ENCODE results near the gene FCN1. TPM values are rescaled to one million over a fixed set of nuclear protein-coding genes. Genes with fewer than 3 reads are reported as not detected.

The FCN1 gene
- total and polyA plus RNA-seq, 10 of the 15 experiments (the other 5 are each of a cell fraction or from before 2014, with no cell fraction given) = 0.08 TPM; not detected in 9

DNA sequence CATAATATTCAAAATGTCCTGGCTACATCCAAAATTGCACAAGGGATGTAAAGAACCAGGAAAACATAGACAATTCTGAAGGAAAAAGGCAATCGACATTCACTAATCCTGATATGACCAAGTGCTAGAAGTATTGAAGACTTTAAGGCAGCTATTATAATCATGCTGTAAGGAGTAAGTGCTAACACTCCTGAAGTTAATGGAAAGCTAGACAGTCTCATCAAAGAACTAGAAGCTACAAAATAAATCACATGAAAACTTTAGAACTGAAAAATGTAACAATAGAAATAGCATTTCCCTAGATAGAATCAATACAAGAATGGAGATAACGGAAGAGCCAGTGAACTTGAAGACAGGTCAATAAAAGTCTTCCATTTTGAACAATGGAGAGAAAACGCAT is 18.5 kb downstream of the FCN1 start:
- SMC1A ChIA-PET (ENCODE audit: uncharacterized antibody, unreplicated experiment) = no interaction called here
- in situ Hi-C loops (cut with MboI) = no loop called here
- no TSS peak for BruUV-seq (replicated peaks)
- no peak for FAIRE-seq
- no peak overlapping the region for H2AFZ ChIP-seq (ENCODE audit: control insufficient read depth, low read depth, low read length)
- H3K36me3 ChIP-seq (ENCODE audit: control insufficient read depth in 2 of 2, insufficient read depth in 2 of 2, low read length in 1 of 2) = no peaks in the 10 kb centered on the region
- no peak for DNase-seq (ENCODE audit: low read depth, low spot score)
- 21% methylated on average over 3 of the region's 3 CpGs for WGBS (ENCODE audit: insufficient coverage, insufficient replicate concordance, low lambda C conversion rate, missing lambda C conversion rate)
- ATAC-seq = no peak
- no peak overlapping the region for H3K4me2 ChIP-seq (ENCODE audit: control insufficient read depth, insufficient read depth)
- RAD21 ChIA-PET (ENCODE audit: unreplicated experiment) = interaction anchor here (0.9 kb wide), 1 partner anchor 32 kb away, joined by 3 read pairs; no protein-coding TSS in a partner anchor
- H3K79me2 ChIP-seq (ENCODE audit: control insufficient read depth, insufficient read depth, low read length) = no peaks in the 10 kb centered on the region
- H3K4me3 ChIP-seq = no peak overlapping the region
- POLR2A ChIA-PET = no interaction called here
- H3K4me1 ChIP-seq (ENCODE audit: control insufficient read depth, insufficient read depth, low read length) = 0 out of 2 replicates have a peak, but pooled peaks cover 4% of the 10 kb centered on the region
- intact Hi-C loops (cut with micrococcal nuclease; ENCODE audit: unreplicated experiment) = no loop called here
- H4K20me1 ChIP-seq (ENCODE audit: control insufficient read depth, insufficient read depth) = no peaks in the 10 kb centered on the region
- CTCF ChIA-PET = no interaction called here
- peaks cover 8% of the 10 kb centered on the region for H3K9me3 ChIP-seq (replicated peaks; ENCODE audit: control insufficient read depth, insufficient read depth, low read length)
- no peak overlapping the region for H3K9ac ChIP-seq (ENCODE audit: control insufficient read depth, insufficient read depth, low read length)
- H3K27me3 ChIP-seq (replicated peaks in 1 of 2; ENCODE audit: control insufficient read depth in 2 of 2, insufficient read depth in 2 of 2, low read length in 1 of 2) = no peaks in the 10 kb centered on the region
- H3K27ac ChIP-seq (ENCODE audit: control insufficient read depth, insufficient read depth) = no peak overlapping the region
- TF ChIP-seq POLR2AphosphoS2 (IDR thresholded peaks at IDR 0.05; ENCODE audit: low read depth, low read length) (no peak), ZNF384 (IDR thresholded peaks at IDR 0.05; ENCODE audit: borderline replicate concordance, low read depth, low read length) (no peak), POLR2A (IDR thresholded peaks at IDR 0.05; ENCODE audit: low read depth, low read length) (no peak), ZSCAN29 (IDR thresholded peaks at IDR 0.05) (no peak), MTA2 (IDR thresholded peaks at IDR 0.05; ENCODE audit: low read depth) (no peak), SMC3 (IDR thresholded peaks at IDR 0.05; ENCODE audit: borderline replicate concordance, low read length) (no peak), TBL1XR1 (IDR thresholded peaks at IDR 0.05; ENCODE audit: low read depth, low read length) (no peak), GABPA (IDR thresholded peaks at IDR 0.05; ENCODE audit: low read depth) (no peak)
- TF ChIP-seq, protein P1, sequence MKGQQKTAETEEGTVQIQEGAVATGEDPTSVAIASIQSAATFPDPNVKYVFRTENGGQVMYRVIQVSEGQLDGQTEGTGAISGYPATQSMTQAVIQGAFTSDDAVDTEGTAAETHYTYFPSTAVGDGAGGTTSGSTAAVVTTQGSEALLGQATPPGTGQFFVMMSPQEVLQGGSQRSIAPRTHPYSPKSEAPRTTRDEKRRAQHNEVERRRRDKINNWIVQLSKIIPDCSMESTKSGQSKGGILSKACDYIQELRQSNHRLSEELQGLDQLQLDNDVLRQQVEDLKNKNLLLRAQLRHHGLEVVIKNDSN (IDR thresholded peaks at IDR 0.05; ENCODE audit: borderline replicate concordance, extremely low read length, insufficient read depth, low read depth, low read length) = no peak
- TF ChIP-seq, protein P2, sequence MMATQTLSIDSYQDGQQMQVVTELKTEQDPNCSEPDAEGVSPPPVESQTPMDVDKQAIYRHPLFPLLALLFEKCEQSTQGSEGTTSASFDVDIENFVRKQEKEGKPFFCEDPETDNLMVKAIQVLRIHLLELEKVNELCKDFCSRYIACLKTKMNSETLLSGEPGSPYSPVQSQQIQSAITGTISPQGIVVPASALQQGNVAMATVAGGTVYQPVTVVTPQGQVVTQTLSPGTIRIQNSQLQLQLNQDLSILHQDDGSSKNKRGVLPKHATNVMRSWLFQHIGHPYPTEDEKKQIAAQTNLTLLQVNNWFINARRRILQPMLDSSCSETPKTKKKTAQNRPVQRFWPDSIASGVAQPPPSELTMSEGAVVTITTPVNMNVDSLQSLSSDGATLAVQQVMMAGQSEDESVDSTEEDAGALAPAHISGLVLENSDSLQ (IDR thresholded peaks at IDR 0.05) = no peak
- TF ChIP-seq, protein P3, sequence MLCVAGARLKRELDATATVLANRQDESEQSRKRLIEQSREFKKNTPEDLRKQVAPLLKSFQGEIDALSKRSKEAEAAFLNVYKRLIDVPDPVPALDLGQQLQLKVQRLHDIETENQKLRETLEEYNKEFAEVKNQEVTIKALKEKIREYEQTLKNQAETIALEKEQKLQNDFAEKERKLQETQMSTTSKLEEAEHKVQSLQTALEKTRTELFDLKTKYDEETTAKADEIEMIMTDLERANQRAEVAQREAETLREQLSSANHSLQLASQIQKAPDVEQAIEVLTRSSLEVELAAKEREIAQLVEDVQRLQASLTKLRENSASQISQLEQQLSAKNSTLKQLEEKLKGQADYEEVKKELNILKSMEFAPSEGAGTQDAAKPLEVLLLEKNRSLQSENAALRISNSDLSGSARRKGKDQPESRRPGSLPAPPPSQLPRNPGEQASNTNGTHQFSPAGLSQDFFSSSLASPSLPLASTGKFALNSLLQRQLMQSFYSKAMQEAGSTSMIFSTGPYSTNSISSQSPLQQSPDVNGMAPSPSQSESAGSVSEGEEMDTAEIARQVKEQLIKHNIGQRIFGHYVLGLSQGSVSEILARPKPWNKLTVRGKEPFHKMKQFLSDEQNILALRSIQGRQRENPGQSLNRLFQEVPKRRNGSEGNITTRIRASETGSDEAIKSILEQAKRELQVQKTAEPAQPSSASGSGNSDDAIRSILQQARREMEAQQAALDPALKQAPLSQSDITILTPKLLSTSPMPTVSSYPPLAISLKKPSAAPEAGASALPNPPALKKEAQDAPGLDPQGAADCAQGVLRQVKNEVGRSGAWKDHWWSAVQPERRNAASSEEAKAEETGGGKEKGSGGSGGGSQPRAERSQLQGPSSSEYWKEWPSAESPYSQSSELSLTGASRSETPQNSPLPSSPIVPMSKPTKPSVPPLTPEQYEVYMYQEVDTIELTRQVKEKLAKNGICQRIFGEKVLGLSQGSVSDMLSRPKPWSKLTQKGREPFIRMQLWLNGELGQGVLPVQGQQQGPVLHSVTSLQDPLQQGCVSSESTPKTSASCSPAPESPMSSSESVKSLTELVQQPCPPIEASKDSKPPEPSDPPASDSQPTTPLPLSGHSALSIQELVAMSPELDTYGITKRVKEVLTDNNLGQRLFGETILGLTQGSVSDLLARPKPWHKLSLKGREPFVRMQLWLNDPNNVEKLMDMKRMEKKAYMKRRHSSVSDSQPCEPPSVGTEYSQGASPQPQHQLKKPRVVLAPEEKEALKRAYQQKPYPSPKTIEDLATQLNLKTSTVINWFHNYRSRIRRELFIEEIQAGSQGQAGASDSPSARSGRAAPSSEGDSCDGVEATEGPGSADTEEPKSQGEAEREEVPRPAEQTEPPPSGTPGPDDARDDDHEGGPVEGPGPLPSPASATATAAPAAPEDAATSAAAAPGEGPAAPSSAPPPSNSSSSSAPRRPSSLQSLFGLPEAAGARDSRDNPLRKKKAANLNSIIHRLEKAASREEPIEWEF (IDR thresholded peaks at IDR 0.05; ENCODE audit: insufficient replicate concordance, low read depth, low read length) = no peak
- TF ChIP-seq, protein P4, sequence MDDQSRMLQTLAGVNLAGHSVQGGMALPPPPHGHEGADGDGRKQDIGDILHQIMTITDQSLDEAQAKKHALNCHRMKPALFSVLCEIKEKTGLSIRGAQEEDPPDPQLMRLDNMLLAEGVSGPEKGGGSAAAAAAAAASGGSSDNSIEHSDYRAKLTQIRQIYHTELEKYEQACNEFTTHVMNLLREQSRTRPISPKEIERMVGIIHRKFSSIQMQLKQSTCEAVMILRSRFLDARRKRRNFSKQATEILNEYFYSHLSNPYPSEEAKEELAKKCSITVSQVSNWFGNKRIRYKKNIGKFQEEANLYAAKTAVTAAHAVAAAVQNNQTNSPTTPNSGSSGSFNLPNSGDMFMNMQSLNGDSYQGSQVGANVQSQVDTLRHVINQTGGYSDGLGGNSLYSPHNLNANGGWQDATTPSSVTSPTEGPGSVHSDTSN (IDR thresholded peaks at IDR 0.05; ENCODE audit: insufficient replicate concordance, low read depth, low read length) = no peak
- TF ChIP-seq, protein P5, sequence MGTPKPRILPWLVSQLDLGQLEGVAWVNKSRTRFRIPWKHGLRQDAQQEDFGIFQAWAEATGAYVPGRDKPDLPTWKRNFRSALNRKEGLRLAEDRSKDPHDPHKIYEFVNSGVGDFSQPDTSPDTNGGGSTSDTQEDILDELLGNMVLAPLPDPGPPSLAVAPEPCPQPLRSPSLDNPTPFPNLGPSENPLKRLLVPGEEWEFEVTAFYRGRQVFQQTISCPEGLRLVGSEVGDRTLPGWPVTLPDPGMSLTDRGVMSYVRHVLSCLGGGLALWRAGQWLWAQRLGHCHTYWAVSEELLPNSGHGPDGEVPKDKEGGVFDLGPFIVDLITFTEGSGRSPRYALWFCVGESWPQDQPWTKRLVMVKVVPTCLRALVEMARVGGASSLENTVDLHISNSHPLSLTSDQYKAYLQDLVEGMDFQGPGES (IDR thresholded peaks at IDR 0.05) = no peak
- TF ChIP-seq, protein P6, sequence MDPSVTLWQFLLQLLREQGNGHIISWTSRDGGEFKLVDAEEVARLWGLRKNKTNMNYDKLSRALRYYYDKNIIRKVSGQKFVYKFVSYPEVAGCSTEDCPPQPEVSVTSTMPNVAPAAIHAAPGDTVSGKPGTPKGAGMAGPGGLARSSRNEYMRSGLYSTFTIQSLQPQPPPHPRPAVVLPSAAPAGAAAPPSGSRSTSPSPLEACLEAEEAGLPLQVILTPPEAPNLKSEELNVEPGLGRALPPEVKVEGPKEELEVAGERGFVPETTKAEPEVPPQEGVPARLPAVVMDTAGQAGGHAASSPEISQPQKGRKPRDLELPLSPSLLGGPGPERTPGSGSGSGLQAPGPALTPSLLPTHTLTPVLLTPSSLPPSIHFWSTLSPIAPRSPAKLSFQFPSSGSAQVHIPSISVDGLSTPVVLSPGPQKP (IDR thresholded peaks at IDR 0.05; ENCODE audit: low read depth, low read length) = no peak

All from GM12878 (cell line).